ENCODE data around the gene MAPKAPK5. TPM values are rescaled to one million over a fixed set of nuclear protein-coding genes. Genes with fewer than 3 reads are reported as not detected.

Gene MAPKAPK5
- total RNA-seq, 6 donors from 2014 or later: 27.2 to 60.8 (median 42.3) TPM

- Histone ChIP-seq H3K27ac (no peak overlapping the region), H3K4me3 (no peak overlapping the region), H3K9me3 (no peaks in the 10 kb centered on the region), H3K36me3 (peaks cover 20 to 48% (median 32%) of the 10 kb centered on the region in 4 donors), H3K4me1 (peaks cover 0 to 7% (median 2%) of the 10 kb centered on the region in 4 donors), H3K27me3 (no peaks in the 10 kb centered on the region)
- DNase-seq (no peak), ATAC-seq (ENCODE audit: low FRiP score in 2 of 2) (no peak)
- WGBS, 2 donors: 78 to 81% methylated on average over 1 of the region's 1 CpG
- TF ChIP-seq POLR2AphosphoS5 (IDR thresholded peaks at IDR 0.05) (no peak), CTCF (IDR thresholded peaks at IDR 0.05) (no peak), EP300 (IDR thresholded peaks at IDR 0.05) (no peak), POLR2A (IDR thresholded peaks at IDR 0.05) (no peak)
These were observed 22.9 kb downstream of the MAPKAPK5 start for GRCh38 chr12:111864913-111865312.

GRCh38 chr12:111867531-111867930 lies 25.5 kb downstream of the MAPKAPK5 start:
- peaks cover 27 to 74% (median 50%) of the 10 kb centered on the region in 4 donors for H3K36me3 ChIP-seq
- H3K9me3 ChIP-seq: no peaks in the 10 kb centered on the region

GRCh38 chr12:111868676-111869588 lies 26.9 kb downstream of the MAPKAPK5 start:
- Histone ChIP-seq H3K4me1 (no peaks in the 10 kb centered on the region), H3K27me3 (no peaks in the 10 kb centered on the region), H3K36me3 (peaks cover 27 to 86% (median 57%) of the 10 kb centered on the region in 4 donors), H3K27ac (no peak overlapping the region), H3K9me3 (no peaks in the 10 kb centered on the region), H3K4me3 (no peak overlapping the region)
- WGBS, 2 donors: 77 to 84% methylated on average over 2 of the region's 2 CpGs
- TF ChIP-seq POLR2A (IDR thresholded peaks at IDR 0.05) (no peak), POLR2AphosphoS5 (IDR thresholded peaks at IDR 0.05) (no peak), EP300 (IDR thresholded peaks at IDR 0.05) (no peak), CTCF (IDR thresholded peaks at IDR 0.05) (no peak)
- ATAC-seq (ENCODE audit: low FRiP score in 2 of 2) (no peak), DNase-seq (no peak)

More at GRCh38 chr12:111867531-111867930, 25.5 kb downstream of the MAPKAPK5 start:
- TF ChIP-seq POLR2A (IDR thresholded peaks at IDR 0.05): no peak
- no peak for TF ChIP-seq EP300 (IDR thresholded peaks at IDR 0.05)
- no peak for TF ChIP-seq CTCF (IDR thresholded peaks at IDR 0.05)
- no peak for TF ChIP-seq POLR2AphosphoS5 (IDR thresholded peaks at IDR 0.05)
- no peak for ATAC-seq (ENCODE audit: low FRiP score in 2 of 2)
- Histone ChIP-seq H3K27ac (no peak overlapping the region), H3K4me3 (no peak overlapping the region), H3K27me3 (no peaks in the 10 kb centered on the region), H3K4me1 (no peaks in the 10 kb centered on the region)
- DNase-seq: no peak
- WGBS, 2 donors: 79 to 83% methylated on average over 2 of the region's 2 CpGs

- DNase-seq (no peak), ATAC-seq (ENCODE audit: low FRiP score in 2 of 2) (no peak)
- 100% methylated on average over 1 of the region's 1 CpG for WGBS, 2 donors
- Histone ChIP-seq H3K4me3 (no peak overlapping the region), H3K4me1 (no peaks in the 10 kb centered on the region), H3K27me3 (no peaks in the 10 kb centered on the region), H3K36me3 (peaks cover 27 to 89% (median 60%) of the 10 kb centered on the region in 4 donors), H3K9me3 (no peaks in the 10 kb centered on the region), H3K27ac (no peak overlapping the region)
- TF ChIP-seq EP300 (IDR thresholded peaks at IDR 0.05) (no peak), POLR2A (IDR thresholded peaks at IDR 0.05) (no peak), POLR2AphosphoS5 (IDR thresholded peaks at IDR 0.05) (no peak), CTCF (IDR thresholded peaks at IDR 0.05) (no peak)
These were observed 27.6 kb downstream of the MAPKAPK5 start for GRCh38 chr12:111869671-111870070.
